Measurements from ENCODE around the gene HRAS.

HRAS gene

DNA sequence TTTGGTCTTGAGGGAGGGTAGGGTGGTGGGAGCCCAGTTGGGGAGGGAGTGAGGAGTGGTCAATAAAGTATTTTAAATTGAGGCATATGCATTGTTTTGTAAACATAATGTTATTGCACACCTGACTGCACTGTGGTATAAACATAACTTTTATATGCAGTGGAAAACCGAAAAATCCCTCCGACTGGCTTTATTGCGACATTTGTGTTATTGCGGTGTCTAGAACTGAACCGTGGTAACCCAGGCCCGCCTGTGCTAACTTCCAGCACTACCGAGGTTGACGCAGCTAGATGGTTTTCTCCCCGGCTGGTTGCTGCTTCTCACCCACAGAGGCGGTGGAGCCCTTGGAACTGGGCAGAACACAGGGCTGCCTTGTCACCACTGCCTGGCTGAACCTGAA, 20.8 kb downstream of the HRAS start:
- in situ Hi-C loops (cut with HindIII; ENCODE audit: low sequenced_read_pairs): no loop called here

DNA sequence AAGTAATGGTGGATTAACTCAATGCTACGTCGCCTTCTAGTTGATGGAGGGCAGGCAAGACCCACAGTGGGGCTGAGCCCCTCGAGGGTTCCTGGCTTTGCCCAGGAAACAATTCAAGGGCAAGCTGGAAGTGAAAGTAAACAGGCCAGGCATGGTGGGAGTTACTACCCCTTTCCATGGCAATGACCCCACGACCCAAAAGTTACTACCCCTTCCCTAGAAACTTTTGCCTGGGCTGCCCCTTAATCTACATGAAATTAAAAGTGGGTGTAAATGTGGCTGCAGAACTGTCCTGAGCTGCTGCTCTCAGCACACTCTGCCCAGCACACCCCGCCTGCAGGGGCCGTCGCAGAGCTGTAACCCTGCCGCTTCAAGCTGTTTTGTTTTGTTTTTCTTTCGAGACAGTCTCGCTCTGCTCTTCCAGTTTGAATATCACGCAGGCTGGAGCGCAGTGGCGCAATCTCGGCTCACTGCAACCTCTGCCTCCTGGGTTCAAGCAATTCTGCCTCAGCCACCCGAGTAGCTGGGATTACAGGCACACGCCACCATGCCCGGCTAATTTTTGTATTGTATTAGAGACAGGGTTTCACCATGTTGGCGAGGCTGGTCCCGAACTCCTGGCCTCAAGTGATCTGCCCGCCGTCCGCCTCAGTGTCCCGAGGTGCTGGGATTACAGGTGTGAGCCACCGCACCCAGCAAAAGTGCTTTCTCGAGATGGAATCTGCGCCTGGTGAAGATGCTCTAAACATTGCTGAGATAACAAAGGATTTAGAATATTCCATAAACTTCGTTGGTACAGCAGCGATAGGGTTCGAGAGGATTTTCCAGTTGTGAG, 22.4 kb downstream of the HRAS start:
- in situ Hi-C loops (cut with HindIII; ENCODE audit: low sequenced_read_pairs): no loop called here

DNA sequence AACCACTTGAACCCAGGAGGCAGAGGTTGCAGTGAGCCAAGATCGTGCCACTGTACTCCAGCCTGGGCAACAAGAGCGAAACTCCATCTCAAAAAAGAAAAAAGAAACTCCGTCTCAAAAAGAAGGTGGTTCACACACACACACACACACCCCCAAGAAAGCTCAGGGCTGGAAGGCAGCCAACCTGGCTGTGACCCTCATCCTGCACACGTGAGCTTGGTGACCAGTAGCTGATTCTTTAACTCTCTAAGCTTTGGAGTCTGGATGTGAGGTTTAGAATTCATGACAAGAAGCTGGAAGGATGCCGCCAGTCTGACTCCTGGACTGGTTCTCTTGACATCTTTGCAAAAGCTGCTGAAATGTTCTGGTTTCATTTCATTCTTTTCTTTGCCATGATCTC, 26.4 kb downstream of the HRAS start:
- in situ Hi-C loops (cut with HindIII; ENCODE audit: low sequenced_read_pairs): no loop called here

DNA sequence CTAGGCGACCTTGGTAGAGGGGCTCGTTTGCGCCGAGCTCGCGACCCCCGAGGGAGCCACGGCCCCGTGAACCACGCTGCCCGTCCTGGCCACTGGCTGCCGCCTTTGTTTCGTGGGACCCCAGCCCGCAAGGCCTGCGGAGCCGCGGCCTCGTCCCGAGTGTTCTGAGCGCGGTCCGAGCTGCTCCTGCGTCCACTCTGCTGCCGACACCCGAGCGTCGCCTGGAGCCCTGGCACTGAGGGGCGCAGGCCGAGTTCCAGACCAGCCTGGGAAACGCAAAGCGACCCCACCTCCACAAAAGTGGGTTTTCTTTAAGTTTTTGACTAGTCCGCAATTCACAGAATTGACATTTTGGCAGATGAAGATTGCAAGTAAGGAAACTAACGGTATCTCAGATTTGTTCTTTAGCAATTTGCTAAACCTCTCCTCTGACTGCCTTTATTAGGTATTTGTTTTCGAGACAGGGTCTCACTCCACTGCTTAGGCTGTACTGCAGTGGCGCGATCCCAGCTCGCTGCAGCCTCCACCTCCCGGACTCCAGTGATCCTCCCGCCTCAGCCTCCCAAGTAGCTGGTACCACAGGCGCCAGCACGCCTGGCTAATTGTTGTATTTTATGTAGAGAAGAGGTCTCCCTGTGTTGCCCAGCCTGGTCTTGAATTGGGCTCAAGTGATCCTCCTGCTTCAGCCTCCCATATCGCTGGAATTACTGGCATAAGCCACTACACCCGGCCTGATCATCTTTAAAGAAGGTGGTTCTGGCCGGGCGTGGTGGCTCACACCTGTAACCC, 27.5 kb downstream of the HRAS start:
- in situ Hi-C loops (cut with HindIII; ENCODE audit: low sequenced_read_pairs): no loop called here

DNA sequence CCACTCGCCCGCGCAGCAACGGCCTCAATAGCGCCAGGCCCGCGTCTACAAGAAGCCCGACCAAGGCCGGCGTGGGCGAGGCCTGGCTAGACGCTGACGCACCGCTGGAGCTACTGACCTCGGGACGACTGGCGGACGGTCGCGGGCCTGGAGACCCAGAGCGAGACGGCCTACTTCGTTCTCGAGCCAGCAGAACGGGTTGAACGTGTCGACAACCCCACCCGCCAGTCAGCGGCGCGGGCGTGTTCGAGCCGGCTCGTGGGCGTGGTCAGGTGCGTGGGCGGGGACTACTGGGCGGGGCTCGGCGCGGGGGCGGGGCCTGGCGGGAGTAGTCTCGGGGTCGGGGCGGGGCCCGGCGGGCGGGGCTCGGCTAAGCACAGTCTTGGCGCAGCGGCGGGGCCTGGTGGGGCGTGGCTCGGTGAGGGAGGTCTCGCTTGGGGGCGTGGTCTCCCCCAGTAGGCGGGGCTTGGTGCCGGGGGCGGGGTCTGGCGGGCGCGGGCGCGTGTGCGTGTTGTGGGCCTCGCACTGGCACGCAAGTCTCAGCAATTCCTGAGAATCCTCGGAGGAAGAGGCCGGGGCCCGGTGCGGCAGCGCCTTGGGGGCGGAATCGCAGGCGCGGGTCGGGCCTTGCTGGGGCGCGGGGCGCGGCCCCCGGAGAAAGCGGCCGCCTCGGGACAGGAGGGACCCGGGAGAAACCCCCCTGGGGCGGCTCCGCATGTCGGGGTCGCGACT, 28.2 kb downstream of the HRAS start, which contains the start of gene RNH1:
Gene RNH1 (minus strand): TSS at position 248 of the 732 bp plus-strand sequence. CDS start 5,080 bp downstream, outside the sequence.
- in situ Hi-C loops (cut with HindIII; ENCODE audit: low sequenced_read_pairs): no loop called here

DNA sequence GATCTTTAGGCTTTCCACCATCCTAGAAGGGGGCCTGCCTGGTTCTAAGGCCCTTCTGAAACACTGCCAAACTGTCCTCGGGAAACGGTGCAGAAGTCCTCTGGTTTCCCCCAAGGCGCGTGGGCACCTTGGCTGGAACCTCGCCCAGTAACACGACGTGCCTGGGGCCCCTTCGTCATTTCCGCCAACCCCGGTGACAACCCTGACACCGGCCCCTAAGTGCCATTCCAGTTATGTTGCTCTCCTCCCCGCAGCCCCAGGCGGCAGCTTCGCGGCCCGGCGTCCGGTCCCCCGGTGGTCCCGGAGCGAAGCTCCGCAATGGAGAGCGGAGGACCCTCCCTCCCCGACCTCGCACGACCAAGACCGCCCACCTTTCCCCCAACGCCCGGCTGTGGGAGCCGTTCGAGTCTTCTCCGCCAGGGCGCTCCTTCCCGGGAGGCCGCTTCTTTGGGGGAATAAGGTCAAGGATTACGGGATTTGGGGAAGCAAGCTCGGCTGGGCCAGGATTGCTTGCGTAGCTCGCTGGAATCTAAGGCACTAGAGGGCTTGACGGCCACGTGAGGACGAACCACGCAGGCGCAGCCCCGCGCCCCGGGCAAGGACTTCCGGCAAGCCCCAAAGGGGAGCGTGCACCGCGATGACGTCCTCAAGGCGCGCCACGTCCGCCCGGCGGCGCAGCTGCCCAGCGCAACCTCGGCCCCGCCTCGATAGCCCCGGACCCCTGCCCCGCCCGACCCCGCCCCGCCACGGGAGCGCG, 29.0 kb downstream of the HRAS start:
- in situ Hi-C loops (cut with HindIII; ENCODE audit: low sequenced_read_pairs): no loop called here

DNA sequence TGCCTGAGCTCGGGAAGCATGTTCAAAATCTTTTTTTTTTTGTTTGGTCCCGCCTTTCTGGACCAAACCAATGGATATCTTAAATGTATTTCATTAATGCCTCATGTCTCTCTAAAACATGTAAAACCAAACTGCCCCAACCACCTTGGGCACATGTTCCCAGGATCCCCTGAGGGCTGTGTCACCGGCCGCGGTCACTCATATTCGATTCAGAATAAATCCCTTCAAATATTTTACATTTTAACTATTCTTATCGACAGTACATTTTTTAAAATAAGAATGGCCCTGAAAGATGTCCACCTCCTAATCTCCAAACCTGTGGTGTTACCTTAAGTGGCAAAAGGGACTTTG, 30.4 kb downstream of the HRAS start:
- in situ Hi-C loops (cut with HindIII; ENCODE audit: low sequenced_read_pairs): no loop called here

DNA sequence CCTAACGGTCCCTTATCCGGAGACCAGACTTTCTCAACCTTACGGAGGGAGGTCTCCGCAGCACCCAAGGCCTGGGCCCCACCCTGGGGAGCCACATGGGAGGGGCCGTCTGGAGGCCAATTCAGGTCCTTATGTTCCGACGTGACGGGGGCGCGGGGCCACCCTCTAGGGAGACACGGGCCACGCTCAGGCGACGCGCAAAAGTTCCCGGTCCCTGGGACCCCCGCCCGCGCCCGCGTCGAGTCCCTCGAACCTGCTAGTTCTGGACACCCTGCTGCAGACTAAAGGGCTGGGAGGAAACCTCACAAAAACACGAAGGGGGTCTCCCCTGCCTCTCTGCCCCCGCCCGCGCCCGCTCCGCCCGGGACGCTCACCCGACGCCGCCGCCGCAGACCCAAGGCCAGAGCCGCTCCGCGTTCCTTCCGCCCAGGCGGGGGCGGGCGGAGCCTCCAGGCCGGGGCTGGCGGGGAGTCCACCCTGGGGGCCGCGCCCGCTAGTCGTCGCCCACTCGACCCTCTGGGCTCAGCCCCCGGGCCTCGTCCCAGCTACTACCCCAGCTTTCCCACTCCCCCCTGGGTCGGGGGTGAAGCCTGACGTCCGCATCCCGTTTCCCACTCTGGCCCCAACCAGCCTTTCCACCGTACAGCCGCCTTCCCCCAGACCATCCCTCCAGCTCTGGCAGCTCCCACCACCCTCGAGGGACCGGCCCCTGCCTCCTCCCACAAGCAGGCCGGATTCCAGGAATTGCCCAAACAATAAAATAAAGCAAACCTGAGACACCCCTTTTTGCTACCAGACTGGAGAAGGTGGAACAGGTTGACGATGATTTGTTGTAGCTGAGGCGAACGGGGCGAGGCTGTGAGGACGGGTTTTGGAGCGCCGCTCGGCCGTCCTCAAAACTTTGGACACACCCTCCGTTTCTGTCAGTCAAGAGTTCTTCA, 31.1 kb downstream of the HRAS start:
- in situ Hi-C loops (cut with HindIII; ENCODE audit: low sequenced_read_pairs): no loop called here

DNA sequence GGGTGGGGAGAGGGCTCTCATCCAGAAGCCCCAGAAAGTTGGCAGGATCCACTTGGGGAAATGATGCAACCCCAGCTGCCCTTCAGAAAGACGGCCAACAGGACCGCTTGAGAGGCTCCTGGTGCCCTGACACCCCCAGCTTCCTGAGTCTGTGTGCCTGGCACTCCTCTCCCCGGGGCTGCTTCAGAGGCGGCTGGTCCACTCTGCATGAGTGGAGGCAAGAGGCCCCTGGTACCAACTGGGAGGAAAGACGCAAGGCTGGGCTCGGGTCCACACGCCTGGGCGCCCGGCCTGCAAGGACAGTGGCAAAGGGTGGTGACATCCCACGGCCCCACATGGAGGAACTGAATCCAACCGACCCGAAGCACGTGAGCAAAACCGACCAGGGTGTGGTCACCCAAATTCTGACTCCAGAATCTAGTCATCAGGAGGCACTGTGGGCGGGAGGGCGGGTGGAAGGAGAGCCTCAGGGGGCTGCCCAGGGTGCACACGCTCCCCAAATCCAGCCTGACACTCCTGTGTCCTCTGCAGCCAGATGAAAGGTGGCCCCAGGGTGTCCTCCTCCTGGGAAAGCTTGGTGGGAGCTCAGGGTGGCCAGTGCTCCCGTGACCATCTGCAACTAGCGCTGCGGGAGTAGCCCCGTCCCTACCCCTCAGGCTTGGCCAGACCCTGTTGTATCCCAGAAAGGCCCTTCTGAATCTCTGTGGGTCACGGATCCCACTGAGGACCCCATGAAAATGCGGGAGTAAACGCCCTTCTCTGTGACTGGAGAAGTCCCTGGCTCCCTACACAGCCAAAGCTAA, 32.0 kb downstream of the HRAS start:
- in situ Hi-C loops (cut with HindIII; ENCODE audit: low sequenced_read_pairs): no loop called here

DNA sequence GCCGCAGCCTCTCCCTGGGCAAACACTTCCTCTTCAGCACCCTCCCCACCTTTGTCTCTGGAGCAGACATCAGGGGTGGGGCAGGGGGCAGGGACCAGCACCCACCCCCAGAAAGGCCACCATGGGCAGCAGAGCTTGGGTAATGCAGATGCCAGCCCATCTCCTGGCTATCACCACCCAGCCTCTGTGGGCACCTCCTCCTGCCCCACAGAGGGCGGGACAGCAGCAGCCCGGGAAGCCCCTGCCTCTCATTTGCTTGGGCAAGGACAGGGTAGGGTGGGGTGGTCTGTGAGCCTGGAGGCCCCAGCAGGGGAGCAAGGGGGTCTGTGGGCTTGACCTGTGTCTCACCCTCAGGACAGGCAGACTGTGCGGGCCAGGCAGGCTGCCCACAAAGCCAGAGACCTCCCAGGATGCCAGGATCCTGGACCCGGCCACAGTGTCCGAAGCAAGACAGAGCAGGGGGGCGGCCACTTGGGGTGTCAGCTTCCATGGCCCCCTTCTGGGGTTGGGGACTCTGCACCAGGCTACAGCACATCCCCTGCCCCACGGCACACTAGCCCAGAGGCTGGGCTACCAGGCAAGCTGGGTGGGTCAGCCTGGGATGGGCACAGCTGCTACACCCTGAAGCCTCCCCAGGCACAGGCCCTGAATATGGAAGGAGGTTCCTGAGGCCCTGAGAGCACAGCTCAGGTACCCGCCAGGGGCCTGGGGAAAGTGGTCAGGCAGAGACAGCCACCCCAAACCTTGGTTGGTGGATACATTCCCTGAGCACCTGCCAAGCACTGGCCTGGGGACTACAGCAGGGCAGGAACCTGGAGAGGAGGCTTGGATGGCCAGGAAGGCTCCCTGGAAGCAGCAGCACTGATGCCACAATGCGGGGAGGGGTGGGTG, 32.8 kb downstream of the HRAS start:
- in situ Hi-C loops (cut with HindIII; ENCODE audit: low sequenced_read_pairs): no loop called here

DNA sequence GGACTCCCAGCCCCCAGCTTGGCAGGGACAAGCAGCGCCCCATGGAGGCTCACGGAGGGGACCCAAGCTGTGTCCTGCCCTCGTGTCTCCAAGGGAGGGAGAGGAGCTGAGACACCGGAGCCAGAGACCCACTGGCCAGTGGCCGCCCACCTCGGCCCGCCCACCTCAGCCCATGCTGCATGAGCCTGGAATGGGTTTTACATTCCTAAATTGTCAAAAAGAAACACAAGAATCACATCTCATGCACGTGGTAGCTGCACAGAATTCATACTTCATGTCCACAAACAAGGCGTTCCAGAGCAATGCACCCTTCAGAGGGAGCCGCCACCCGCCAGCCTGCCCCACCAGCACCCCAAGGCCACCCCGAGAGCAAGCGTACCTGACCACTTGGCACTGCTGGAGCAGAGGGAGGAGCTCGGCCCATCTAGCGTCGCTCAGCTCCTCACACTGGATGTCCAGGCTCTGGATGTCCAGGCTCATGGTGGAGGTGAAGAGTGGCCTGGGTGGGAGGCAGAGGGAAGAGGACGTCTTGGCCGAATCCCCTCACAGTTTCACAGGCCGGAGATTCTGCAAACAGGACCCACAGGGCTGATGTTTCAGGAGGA, 33.6 kb downstream of the HRAS start:
- in situ Hi-C loops (cut with HindIII; ENCODE audit: low sequenced_read_pairs): no loop called here

DNA sequence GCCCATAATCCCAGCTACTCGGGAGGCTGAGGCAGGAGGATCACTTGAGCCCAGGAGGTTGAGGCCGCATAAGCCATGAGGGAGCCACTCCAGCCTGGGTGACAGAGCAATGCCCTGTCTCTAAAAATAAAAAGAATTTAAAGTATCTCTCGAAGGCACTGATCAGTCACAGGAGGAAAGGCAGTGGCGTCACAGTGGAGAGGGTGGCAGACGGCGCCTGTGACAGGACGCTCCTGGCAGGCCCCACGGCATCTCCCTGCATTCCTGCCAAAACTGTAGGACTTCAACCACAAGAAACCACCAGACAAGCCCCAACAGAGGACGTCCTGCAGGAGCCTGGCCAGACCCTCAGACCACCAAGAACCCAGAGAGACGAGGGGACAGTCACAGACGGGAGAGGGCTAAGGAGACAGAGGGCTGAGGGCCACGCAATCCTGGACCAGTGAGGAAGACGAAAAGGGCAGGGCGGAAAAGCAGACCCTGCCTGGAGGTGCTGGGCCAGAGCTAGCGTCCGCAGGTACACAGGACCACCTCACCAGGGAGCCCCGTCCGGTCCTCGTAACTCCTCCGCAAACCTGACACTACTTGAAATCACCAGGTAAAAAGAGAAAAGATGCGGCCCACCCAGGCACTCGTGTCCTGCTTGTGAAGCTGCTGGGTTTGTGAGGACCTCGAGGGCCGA, 34.2 kb downstream of the HRAS start:
- in situ Hi-C loops (cut with HindIII; ENCODE audit: low sequenced_read_pairs): no loop called here

DNA sequence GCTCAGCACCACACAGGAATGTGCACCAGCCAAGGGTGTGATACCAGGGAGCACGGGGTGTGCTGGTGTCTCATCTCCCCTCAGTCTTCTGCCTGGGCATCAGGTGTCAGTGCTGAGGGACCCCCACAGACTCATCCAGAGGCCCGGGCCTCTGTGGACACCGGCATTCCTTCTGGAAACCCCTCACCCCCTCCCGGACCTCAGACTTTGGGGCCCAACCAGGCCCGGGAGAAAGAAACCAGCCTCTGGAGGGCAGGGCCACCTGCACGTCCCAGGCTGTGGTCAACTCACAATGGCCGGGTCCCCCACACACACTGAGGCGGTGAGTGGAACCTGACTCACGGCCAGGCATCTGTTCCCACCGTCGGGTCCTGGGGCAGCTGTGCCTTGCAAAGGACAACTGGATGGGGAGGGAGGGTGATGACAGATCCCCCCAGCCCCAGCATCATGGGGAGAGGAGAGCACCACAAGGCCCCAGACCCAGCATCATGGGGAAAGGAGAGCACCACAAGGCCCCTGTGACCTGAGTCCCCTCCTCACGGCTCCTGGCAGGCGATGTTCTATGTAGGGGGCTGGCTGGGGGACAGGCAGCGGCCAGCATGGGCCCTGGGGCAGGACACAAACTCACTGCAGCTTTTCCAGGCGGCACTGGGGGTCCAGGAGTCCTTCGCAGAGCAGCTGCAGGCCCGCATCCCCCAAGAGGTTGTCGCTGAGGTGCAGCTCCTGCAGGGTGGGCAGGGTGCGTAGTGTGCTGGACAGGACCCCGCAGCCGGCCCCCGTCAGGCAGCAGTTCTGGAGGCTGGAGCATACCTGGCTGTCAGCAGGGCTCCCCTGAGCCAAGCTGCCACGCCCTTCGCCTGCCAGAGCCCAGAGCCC, 35.9 kb downstream of the HRAS start:
- in situ Hi-C loops (cut with HindIII; ENCODE audit: low sequenced_read_pairs): no loop called here

DNA sequence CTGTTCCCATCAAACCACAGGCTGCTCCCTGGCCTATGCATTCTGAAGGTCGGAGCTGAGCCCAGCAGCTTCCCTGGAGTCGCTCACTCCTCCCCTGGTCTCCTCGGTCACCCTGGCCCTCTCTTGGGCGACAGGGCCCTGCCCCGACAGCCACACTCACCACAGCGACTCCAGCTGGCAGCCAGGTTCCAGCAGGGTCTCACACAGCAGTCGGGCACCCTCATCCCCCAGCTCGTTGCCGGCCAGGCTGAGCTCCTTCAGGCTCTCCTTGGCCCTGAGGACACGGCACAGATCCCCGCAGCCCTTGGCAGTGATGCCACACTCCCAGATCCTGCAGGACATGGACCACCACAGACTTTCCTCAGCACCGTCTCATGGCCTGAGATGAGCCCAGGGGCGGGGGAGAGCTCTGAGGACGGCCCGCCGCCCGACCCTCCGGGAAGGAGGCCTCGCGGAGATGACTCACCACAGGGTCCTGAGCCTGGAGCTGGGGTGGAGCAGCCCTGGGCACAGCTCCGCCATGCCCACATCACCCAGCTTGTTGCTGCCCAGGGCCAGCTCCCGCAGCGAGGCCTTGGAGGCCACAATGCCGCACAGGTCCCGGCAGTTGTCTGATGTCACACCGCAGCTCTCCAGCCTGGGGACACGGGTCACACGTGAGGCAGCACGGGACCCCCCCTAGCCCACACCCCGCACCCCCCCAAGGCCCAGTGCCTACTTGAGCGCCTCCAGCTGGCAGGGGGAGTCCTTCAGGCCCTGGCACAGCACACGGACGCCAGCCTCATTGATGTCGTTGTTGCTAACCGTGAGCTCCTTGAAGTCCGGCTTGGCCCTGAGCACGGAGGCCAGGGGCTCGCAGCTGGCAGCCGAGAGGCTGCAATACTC, 36.8 kb downstream of the HRAS start:
- in situ Hi-C loops (cut with HindIII; ENCODE audit: low sequenced_read_pairs): no loop called here
